Gastrocnemius medialis (tissue), 4 donors: Measurements from ENCODE around the gene ANO10.

ENCODE experiments used
- POLR2A ChIP-seq, 2 donors: fragments of 450-650 bp; IDR thresholded peaks; one replicate each; pipeline ENCODE4 v1.6.1; 2017; ENCODE audit warnings: antibody characterized with exemption in 2 of 2, mild to moderate bottlenecking in 2 of 2, moderate library complexity in 2 of 2
- TF ChIP-seq, protein P1 (sequence below), 5 experiments: fragments of 450-650 bp in 3 of 5; fragments of 200-600 bp in 2 of 5; sonication (generic) in 2 of 5; IDR thresholded peaks in 4 of 5; conservative IDR thresholded peaks in 1 of 5; 1 replicate in 4 of 5; 2 replicates in 1 of 5; pipeline ENCODE4 v1.5.1; 2016 to 2019; ENCODE audit warnings: antibody characterized with exemption in 5 of 5, mild to moderate bottlenecking in 3 of 5, moderate library complexity in 3 of 5

DNA sequence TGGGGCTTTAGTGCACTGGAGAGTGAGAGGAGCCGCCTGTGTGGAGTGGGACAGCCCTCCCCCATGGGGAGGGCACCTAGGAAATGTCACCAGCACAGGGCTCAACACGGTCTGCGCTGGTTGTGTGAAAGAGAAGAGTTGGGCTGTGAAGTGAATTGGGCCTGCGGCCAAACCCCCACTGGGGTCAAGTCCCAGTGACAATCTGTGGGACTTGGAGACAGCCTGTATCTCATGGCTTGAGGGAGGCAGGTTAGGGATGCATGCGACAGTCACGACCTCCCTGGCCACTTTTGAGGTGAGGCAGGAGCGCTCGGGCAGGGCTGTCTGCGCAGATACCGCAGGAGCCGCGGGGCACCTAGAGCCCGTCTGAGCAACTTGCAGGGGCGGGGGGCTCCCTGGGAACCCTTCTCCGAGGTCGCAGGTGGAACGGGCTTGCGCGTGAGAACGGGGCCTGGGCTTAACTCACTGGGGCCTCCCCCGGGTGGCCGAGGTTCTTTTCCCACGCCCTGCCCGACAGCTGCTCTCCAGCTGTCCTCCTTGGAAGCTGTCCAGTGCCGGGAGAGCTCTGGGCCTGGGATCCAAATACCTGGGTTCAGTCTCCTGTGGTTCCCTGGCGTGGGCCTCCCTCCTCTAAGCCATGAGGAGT, 258.1 kb downstream of the ANO10 start:
- TF ChIP-seq, protein P1, sequence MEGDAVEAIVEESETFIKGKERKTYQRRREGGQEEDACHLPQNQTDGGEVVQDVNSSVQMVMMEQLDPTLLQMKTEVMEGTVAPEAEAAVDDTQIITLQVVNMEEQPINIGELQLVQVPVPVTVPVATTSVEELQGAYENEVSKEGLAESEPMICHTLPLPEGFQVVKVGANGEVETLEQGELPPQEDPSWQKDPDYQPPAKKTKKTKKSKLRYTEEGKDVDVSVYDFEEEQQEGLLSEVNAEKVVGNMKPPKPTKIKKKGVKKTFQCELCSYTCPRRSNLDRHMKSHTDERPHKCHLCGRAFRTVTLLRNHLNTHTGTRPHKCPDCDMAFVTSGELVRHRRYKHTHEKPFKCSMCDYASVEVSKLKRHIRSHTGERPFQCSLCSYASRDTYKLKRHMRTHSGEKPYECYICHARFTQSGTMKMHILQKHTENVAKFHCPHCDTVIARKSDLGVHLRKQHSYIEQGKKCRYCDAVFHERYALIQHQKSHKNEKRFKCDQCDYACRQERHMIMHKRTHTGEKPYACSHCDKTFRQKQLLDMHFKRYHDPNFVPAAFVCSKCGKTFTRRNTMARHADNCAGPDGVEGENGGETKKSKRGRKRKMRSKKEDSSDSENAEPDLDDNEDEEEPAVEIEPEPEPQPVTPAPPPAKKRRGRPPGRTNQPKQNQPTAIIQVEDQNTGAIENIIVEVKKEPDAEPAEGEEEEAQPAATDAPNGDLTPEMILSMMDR (IDR thresholded peaks at IDR 0.05 in 4 of 5, conservative IDR thresholded peaks at IDR 0.05 in 1 of 5): no peak
- TF ChIP-seq POLR2A (IDR thresholded peaks at IDR 0.05): no peak
